OCI-LY7 (cell line): Measurements from ENCODE around the gene PTPN14.

Source experiments
- EZH2phosphoT487 ChIP-seq: fragments of 200-600 bp; sonication (generic); IDR thresholded peaks from 2 replicates; pipeline ENCODE4 v1.6.1; 2018; ENCODE audit warnings: low read depth, borderline replicate concordance, mild to moderate bottlenecking, mixed run types, antibody characterized with exemption, low read length, moderate library complexity, mixed read lengths
- TF ChIP-seq, protein P1 (sequence below): fragments of 200-600 bp; sonication (generic); conservative IDR thresholded peaks from 2 replicates; pipeline ENCODE4 v1.5.1; 2014; ENCODE audit warnings: mild to moderate bottlenecking, antibody characterized with exemption, low read length, moderate library complexity, mixed read lengths

DNA sequence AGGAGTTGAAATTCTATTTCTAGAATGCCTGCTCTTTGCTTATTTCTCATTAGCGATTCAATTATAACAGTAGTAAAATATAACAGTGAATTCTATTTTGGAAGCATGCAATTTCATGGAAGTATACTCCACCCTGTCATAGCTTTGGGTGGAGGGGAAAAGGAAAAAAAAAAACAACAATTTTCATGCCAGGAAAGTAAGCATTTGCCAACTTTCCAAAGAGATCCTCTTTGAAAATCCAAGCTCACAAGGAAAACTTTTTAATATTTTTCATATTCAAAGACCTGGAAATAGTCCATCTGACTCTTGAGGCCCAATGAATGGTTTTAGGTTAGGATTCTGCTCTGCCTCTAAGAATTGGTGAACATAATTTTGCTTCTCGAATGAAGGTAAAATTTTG is 134.5 kb downstream of the PTPN14 start:
- TF ChIP-seq, protein P1, sequence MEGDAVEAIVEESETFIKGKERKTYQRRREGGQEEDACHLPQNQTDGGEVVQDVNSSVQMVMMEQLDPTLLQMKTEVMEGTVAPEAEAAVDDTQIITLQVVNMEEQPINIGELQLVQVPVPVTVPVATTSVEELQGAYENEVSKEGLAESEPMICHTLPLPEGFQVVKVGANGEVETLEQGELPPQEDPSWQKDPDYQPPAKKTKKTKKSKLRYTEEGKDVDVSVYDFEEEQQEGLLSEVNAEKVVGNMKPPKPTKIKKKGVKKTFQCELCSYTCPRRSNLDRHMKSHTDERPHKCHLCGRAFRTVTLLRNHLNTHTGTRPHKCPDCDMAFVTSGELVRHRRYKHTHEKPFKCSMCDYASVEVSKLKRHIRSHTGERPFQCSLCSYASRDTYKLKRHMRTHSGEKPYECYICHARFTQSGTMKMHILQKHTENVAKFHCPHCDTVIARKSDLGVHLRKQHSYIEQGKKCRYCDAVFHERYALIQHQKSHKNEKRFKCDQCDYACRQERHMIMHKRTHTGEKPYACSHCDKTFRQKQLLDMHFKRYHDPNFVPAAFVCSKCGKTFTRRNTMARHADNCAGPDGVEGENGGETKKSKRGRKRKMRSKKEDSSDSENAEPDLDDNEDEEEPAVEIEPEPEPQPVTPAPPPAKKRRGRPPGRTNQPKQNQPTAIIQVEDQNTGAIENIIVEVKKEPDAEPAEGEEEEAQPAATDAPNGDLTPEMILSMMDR: no peak
- TF ChIP-seq EZH2phosphoT487: no peak
